HG03097 (cell line): ENCODE results near the gene RNF34.
A peak's percentile ranks its signal among the peaks of the same experiment; 100 is the strongest.

Source experiments
- ATAC-seq: cut with Tn5 transposase; IDR thresholded peaks from one replicate; pipeline ENCODE4 v1.9.1; 2021; ENCODE audit not compliant: unreplicated experiment, low FRiP score

RNF34 gene

GRCh38 chr12:121388421-121388981 is 11.4 kb upstream of the RNF34 start:
- no peak for ATAC-seq

- no peak for ATAC-seq
Measured at GRCh38 chr12:121390856-121391255, 9.1 kb upstream of the RNF34 start.

GRCh38 chr12:121391619-121392324 is 8.1 kb upstream of the RNF34 start:
- ATAC-seq: no peak

GRCh38 chr12:121392325-121392716 is 7.6 kb upstream of the RNF34 start:
- ATAC-seq: no peak

GRCh38 chr12:121397521-121397920 is 2.4 kb upstream of the RNF34 start:
- no peak for ATAC-seq

- no peak for ATAC-seq
Measured at GRCh38 chr12:121398355-121398754, 1.6 kb upstream of the RNF34 start.

- peak; percentile 38 for ATAC-seq
Measured at GRCh38 chr12:121400332-121401139, 618 bp downstream of the RNF34 start.

GRCh38 chr12:121403721-121404120 is 3.8 kb downstream of the RNF34 start:
- ATAC-seq: no peak

GRCh38 chr12:121404734-121405133 is 4.8 kb downstream of the RNF34 start:
- ATAC-seq: no peak

GRCh38 chr12:121405211-121405610 is 5.3 kb downstream of the RNF34 start:
- ATAC-seq: no peak

GRCh38 chr12:121413917-121414316 is 14.0 kb downstream of the RNF34 start:
- no peak for ATAC-seq

GRCh38 chr12:121417847-121418246 is 17.9 kb downstream of the RNF34 start:
- ATAC-seq: no peak

- ATAC-seq: no peak
Measured at GRCh38 chr12:121420109-121420508, 20.2 kb downstream of the RNF34 start.

- no peak for ATAC-seq
Measured at GRCh38 chr12:121423253-121423652, 23.3 kb downstream of the RNF34 start.

GRCh38 chr12:121423682-121424623 is 24.0 kb downstream of the RNF34 start:
- ATAC-seq: no peak

GRCh38 chr12:121424624-121424975 is 24.7 kb downstream of the RNF34 start:
- no peak for ATAC-seq

- no peak for ATAC-seq
Measured at GRCh38 chr12:121427556-121428050, 27.7 kb downstream of the RNF34 start.

- ATAC-seq: no peak
Measured at GRCh38 chr12:121428883-121429282, 29.0 kb downstream of the RNF34 start.

GRCh38 chr12:121430833-121431415 is 31.0 kb downstream of the RNF34 start:
- no peak for ATAC-seq
